Ishikawa (cell line): ENCODE data around the gene GFY.

ENCODE experiments used
- CEBPB ChIP-seq: IDR thresholded peaks from 2 replicates; pipeline ENCODE4 v1.6.1; 2012
- CREB1 ChIP-seq: IDR thresholded peaks from 2 replicates; pipeline ENCODE4 v1.6.1; 2012; ENCODE audit warnings: low read depth
- EGR1 ChIP-seq: IDR thresholded peaks from 2 replicates; pipeline ENCODE4 v1.6.1; 2012
- EP300 ChIP-seq: IDR thresholded peaks from 2 replicates; pipeline ENCODE4 v1.6.1; 2012; ENCODE audit warnings: borderline replicate concordance
- FOXM1 ChIP-seq: IDR thresholded peaks from 2 replicates; pipeline ENCODE4 v1.6.1; 2012; ENCODE audit warnings: low read depth, borderline replicate concordance
- NFIC ChIP-seq: IDR thresholded peaks from 2 replicates; pipeline ENCODE4 v1.6.1; 2012
- RAD21 ChIP-seq: IDR thresholded peaks from 2 replicates; pipeline ENCODE4 v1.6.1; 2012; ENCODE audit warnings: low read depth
- TAF1 ChIP-seq: IDR thresholded peaks from 2 replicates; pipeline ENCODE4 v1.6.1; 2012; ENCODE audit warnings: low read depth, mild to moderate bottlenecking
- TCF12 ChIP-seq: IDR thresholded peaks from 2 replicates; pipeline ENCODE4 v1.6.1; 2012; ENCODE audit warnings: low read depth
- TEAD4 ChIP-seq: IDR thresholded peaks from 2 replicates; pipeline ENCODE4 v1.6.1; 2012
- YY1 ChIP-seq: IDR thresholded peaks from 2 replicates; pipeline ENCODE4 v1.6.1; 2012; ENCODE audit warnings: low read depth
- ZBTB7A ChIP-seq: IDR thresholded peaks from 2 replicates; pipeline ENCODE4 v1.6.1; 2012; ENCODE audit warnings: low read depth
- TF ChIP-seq, protein P1 (sequence below): IDR thresholded peaks from 2 replicates; pipeline ENCODE4 v1.6.1; 2012; ENCODE audit warnings: low read depth, mild to moderate bottlenecking
- TF ChIP-seq, protein P2 (sequence below): IDR thresholded peaks from 2 replicates; pipeline ENCODE4 v1.6.1; 2012
- TF ChIP-seq, protein P3 (sequence below): IDR thresholded peaks from 2 replicates; pipeline ENCODE4 v1.6.1; 2012

Gene GFY

DNA sequence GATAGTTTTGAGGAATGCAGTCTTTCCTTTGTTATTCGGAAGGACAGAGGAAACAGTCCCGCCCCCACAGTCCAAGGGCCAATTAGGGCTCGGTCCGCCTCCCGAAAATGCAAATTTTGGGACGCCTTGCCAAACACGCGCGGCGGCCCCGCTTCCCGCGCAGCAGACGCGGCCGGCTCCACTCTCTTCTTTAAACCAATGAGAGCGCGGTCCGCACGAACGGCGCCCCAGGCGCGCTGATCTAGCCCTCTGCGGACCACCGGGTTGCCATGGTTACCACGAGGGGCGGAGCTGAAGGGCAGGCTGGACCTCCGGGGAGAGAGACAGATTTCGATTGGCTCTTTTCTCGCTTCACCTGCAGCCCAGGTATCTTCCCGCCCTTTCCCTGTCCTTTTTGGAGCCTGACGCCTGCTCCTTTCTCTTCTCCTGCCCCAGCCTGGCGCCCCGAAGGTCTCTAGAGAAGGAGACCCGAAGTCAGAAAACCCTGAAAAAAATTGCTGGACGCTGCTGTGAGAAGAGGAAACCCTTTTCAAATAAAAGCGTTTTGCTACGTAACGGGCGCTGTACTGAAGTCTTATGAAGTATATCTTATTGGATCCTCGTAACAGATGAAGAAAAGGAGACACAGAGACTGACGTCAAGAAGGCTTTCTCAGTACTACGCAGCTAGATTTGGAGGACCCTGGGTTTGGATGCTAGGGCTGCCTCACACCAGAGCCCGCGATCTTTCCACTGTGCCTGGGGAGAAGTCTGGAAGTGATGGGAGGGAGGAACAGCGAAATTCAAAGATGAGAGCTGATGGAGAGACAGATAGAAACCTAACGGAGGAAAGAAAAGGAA is 3.9 kb upstream of the GFY start:
- peak; percentile 7; the same call in 1 of the 2 replicates for TF ChIP-seq EGR1
- TF ChIP-seq CREB1 = no peak
- no peak for TF ChIP-seq TCF12
- TF ChIP-seq TEAD4 = no peak
- TF ChIP-seq FOXM1 = no peak
- TF ChIP-seq RAD21 = no peak
- no peak for TF ChIP-seq ZBTB7A
- TF ChIP-seq NFIC = peak; percentile 48; the same call in 1 of the 2 replicates
- TF ChIP-seq, protein P1, sequence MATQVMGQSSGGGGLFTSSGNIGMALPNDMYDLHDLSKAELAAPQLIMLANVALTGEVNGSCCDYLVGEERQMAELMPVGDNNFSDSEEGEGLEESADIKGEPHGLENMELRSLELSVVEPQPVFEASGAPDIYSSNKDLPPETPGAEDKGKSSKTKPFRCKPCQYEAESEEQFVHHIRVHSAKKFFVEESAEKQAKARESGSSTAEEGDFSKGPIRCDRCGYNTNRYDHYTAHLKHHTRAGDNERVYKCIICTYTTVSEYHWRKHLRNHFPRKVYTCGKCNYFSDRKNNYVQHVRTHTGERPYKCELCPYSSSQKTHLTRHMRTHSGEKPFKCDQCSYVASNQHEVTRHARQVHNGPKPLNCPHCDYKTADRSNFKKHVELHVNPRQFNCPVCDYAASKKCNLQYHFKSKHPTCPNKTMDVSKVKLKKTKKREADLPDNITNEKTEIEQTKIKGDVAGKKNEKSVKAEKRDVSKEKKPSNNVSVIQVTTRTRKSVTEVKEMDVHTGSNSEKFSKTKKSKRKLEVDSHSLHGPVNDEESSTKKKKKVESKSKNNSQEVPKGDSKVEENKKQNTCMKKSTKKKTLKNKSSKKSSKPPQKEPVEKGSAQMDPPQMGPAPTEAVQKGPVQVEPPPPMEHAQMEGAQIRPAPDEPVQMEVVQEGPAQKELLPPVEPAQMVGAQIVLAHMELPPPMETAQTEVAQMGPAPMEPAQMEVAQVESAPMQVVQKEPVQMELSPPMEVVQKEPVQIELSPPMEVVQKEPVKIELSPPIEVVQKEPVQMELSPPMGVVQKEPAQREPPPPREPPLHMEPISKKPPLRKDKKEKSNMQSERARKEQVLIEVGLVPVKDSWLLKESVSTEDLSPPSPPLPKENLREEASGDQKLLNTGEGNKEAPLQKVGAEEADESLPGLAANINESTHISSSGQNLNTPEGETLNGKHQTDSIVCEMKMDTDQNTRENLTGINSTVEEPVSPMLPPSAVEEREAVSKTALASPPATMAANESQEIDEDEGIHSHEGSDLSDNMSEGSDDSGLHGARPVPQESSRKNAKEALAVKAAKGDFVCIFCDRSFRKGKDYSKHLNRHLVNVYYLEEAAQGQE = no peak
- TF ChIP-seq, protein P2, sequence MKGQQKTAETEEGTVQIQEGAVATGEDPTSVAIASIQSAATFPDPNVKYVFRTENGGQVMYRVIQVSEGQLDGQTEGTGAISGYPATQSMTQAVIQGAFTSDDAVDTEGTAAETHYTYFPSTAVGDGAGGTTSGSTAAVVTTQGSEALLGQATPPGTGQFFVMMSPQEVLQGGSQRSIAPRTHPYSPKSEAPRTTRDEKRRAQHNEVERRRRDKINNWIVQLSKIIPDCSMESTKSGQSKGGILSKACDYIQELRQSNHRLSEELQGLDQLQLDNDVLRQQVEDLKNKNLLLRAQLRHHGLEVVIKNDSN = no peak
- TF ChIP-seq, protein P3, sequence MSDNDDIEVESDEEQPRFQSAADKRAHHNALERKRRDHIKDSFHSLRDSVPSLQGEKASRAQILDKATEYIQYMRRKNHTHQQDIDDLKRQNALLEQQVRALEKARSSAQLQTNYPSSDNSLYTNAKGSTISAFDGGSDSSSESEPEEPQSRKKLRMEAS = peak; percentile 88
- no peak for TF ChIP-seq YY1
- no peak for TF ChIP-seq TAF1
- TF ChIP-seq CEBPB = no peak
- TF ChIP-seq EP300 = no peak

DNA sequence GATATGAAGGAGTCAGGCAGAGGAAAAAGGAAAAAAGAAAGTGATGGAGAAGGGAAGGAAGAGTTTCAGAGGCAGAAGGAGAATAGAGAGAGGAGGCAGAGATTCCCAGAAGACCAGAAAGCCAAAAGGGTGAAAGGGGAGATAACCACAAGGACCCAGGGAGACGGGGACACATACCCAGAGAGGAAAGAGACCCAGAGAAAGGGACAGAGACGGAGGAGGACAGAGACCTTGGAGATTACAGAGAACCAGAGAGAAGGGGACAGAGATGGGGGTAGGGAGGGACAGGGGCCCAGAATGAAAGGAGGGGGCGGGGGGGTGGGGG is 3.3 kb upstream of the GFY start:
- TF ChIP-seq YY1 (no peak), TAF1 (no peak), EGR1 (no peak), NFIC (no peak), EP300 (no peak), TEAD4 (no peak), CEBPB (no peak), ZBTB7A (no peak), TCF12 (no peak), FOXM1 (no peak), RAD21 (no peak), CREB1 (no peak)
- TF ChIP-seq, protein P3 = no peak
- TF ChIP-seq, protein P1 = no peak
- TF ChIP-seq, protein P2 = no peak

DNA sequence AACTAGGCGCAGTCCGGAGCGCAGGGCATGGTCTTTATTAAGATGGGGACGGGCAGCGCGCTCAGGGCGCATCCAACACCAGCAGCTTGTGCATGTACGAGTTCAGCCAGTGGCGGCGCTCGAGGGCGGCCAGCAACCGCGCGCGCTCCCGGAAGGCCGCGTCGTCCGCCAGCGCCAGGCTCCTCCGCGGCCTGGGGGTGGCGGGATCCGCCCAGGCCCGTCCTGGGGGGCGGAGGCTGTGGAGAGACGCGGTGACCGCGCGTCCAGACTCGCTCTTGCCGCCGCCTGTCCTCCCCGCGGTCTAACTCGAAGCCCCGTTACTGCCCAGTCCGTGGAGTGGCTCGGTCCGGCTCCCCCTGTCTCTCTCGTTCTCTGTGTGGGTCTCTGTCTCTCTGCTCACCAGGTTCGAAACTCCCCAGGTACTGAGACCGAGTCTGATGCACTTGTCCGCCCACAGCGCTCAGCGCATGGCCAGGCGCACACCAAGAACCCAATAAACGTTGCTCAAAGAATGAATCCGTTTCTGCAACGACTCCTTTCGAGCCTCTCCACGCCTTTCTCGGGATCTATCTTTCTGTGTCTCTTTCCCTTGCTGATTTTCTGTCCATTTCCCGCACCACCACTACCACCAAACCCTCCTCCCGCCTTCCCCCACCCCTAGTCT is 2.6 kb upstream of the GFY start:
- no peak for TF ChIP-seq FOXM1
- TF ChIP-seq TEAD4 = no peak
- TF ChIP-seq, protein P3 = peak; percentile 38; the same call in 1 of the 2 replicates
- no peak for TF ChIP-seq EGR1
- TF ChIP-seq RAD21 = no peak

DNA sequence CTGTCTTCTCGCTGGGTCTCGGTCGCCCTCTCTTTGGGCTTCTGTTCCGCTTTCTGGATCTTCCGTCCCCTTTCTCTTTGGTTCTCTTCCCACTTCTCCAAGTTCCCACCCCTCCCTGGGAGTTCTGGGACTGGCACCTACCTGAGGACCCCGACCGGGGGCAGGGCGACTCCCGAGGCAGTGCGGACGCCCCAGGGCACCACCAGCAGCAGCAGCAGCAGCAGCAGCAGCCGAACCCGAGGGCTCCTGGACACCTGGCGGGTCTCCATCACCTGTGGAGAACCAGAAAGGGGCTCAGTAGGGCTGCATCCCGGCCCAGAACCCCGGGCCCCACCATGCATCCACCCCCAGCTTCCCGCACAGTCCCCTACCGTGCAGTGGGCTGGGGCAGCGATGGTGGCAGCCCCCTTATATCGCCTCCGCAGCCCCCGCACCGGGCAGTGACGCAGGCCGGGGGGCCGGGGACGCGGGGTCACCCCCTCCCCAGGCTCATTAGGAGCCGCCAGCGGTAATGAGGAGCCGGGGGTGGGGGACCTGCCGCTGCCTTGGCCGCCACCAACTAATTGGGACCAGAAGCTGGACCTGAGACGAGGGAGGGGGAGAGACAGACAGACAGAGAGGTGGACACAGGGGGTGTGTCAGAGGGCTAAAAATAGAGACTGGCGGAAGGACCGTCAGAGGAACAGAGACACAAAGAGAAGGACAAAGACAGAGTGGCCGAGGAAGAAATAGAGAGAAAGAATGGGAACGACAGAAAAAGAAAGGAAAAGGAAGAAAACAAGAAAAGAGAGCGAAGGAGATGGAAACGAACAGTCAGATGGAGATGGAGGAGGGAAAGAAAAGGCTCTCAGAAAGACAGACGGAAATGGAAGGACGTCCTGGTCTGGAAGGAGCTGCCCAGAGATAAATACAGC is 1.9 kb upstream of the GFY start, which contains the start of gene PTH2:
Gene PTH2, minus strand, starts transcription at position 371 of the 914 bp plus-strand sequence. Its CDS starts 102 bp downstream, at position 269.
- TF ChIP-seq EP300 = no peak
- TF ChIP-seq ZBTB7A = no peak
- TF ChIP-seq FOXM1 = no peak
- no peak for TF ChIP-seq TEAD4
- TF ChIP-seq TCF12 = no peak
- TF ChIP-seq, protein P2 = no peak
- TF ChIP-seq NFIC = no peak
- no peak for TF ChIP-seq EGR1
- TF ChIP-seq, protein P3 = no peak
- no peak for TF ChIP-seq TAF1
- TF ChIP-seq CEBPB = no peak
- no peak for TF ChIP-seq RAD21
- no peak for TF ChIP-seq YY1
- TF ChIP-seq, protein P1 = no peak
- TF ChIP-seq CREB1 = no peak
